AG10803 (cell line): ENCODE measurements around the gene MST1R.

Experiments
- DNase-seq: peaks from one replicate; pipeline ENCODE4 v3.0.0; 2010; ENCODE audit warnings: low read depth
- H3K4me3 ChIP-seq: 2 replicates; pipeline ENCODE4 v1.5.1; 2011; ENCODE audit warnings: mild to moderate bottlenecking, low read length, control low read depth
- TF ChIP-seq, protein P1 (sequence below): conservative IDR thresholded peaks from 2 replicates; pipeline ENCODE4 v1.5.1; 2011; ENCODE audit warnings: mild to moderate bottlenecking, low read length, control low read depth, inconsistent platforms

The MST1R gene

DNA sequence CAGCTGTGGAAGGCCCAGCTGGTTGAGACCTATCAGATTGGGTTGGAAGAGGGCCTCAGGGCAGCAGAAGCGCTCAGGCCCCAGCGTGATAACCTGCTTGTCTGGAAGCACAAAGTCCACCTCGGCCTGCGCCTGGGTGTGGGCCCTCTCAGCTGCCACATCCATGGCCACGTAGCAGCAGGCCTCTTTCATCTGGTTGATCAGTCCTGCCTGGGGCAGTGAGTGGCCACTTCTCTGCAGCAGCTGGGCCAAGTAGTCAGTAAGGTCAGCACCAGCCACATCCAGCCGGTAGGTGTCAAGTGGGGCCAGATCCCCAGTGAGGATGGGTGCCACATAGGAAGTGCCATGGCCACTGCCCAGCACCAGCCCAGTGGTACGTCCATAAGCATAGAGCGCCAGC is 30.1 kb downstream of the MST1R start:
- no peak overlapping the region for H3K4me3 ChIP-seq
- no peak for DNase-seq
- TF ChIP-seq, protein P1, sequence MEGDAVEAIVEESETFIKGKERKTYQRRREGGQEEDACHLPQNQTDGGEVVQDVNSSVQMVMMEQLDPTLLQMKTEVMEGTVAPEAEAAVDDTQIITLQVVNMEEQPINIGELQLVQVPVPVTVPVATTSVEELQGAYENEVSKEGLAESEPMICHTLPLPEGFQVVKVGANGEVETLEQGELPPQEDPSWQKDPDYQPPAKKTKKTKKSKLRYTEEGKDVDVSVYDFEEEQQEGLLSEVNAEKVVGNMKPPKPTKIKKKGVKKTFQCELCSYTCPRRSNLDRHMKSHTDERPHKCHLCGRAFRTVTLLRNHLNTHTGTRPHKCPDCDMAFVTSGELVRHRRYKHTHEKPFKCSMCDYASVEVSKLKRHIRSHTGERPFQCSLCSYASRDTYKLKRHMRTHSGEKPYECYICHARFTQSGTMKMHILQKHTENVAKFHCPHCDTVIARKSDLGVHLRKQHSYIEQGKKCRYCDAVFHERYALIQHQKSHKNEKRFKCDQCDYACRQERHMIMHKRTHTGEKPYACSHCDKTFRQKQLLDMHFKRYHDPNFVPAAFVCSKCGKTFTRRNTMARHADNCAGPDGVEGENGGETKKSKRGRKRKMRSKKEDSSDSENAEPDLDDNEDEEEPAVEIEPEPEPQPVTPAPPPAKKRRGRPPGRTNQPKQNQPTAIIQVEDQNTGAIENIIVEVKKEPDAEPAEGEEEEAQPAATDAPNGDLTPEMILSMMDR = no peak

DNA sequence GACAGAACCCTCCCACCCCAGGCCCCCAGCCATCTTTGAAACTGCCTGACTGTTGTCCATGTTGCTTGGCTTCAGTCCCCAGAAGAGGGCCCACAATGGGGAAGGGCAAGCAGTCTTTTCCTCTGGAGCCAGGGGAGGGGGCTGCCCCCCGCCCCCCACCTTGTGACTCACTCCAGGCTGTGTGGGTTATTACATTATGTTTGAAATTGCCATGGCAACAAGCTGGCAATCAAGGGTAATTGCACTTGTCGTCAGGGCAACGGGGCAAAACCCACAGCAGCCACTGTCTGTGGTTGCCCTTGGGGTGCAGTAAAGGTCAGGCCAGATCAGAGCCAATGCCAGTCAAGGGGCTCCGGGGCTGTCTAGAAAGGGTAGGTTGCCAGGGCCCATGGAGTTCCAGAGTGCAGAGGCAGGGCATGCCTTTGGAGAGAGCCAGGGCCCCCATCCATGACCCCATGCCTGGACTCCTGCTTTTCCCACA is 30.8 kb downstream of the MST1R start:
- no peak for DNase-seq
- H3K4me3 ChIP-seq = no peak overlapping the region
- TF ChIP-seq, protein P1 = no peak

DNA sequence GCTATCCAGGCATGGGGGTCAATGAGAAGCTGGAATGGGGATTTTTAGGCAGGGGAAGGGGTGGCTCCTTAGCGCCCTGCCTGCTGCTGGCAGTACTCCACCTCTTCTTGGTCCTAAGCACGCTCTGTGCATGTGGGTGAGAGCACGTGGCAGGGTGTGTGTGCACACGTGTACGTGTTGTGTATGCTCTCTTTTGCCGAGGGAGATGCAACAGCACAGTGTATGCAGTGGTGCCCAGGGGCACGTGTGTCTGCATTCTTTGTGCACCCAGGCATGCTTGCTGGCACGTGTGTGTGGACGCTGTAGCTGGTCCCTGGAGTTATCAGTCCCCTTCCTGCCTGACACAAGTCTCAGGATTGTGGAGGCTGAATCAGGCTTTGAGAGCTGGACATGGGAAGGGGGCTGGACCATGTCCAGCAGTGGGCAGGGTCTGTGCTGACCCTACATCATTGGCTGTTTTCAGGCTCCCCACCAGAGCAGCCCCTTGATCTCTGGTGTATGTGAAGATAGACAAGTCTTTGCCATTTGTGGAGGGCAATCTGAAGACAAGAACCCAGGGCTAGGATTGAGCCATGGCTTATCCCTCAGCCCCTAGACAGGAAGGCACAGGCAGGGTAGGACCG is 32.0 kb downstream of the MST1R start:
- no peak overlapping the region for H3K4me3 ChIP-seq
- no peak for DNase-seq
- TF ChIP-seq, protein P1 = no peak

DNA sequence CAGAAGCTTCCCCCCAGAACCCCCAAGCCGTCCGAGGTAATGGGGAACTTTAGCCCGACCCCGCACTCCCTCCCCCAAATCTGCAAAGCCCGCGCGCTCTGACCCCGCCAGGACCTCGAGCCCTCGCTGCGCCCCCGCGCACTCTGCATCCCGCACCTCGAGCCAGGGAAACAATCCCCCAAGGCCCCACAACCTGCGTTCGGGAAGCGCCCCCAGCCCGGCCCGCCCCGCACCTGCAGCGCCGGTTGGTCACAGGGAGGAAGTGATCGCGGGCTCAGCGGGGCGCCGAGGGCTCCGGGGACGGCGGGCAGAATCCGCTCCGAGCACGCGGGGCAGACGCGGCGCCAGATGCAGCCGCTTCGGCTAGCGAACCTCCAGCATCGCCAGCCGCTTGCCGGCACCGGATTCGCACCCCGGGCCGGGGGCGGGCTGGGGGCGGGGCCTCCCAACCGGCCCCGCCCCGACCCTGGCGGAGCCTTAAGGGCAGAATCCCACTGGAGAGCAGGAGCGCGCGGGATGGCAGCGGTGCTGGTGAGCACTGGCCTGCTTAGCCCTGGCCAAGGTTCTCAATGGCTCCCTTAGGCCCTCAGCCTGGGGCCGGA is 34.0 kb downstream of the MST1R start, which contains the start of gene CAMKV:
TSS of gene CAMKV (minus strand) at position 382 of the 602 bp plus-strand sequence. CDS start 7,518 bp downstream, outside the sequence.
- DNase-seq = no peak
- H3K4me3 ChIP-seq = no peak within 1 kb of the TSS
- TF ChIP-seq, protein P1 = no peak

DNA sequence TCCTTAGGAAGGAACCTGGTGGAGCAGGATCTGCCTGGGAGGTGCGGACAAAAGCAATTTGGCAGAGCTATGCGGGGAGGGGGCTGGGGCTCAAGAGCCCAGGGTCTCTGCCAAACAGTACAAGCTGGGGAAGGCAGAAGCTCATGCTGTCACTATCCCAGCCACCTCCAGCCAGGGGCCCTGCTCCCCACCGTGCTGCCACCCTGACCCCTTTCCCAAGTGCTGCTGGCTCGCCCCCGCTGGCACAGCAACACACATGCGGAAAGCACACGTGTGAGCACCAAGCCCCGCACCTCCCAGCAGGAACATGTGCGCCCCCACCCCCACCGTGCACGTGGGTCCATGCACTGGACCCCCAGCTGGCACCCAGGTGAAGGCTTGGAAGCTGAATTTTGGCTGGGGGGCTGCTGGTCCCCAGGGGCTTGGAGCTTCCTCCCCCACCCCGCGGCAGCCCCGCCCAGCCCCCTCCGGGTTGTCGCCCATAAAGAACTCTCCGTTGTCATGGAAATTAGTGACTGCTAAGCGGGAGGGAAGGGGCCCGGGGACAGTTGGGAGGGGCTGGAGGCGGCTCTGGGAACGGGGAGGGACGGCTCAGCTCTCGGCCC is 34.7 kb downstream of the MST1R start:
- TF ChIP-seq, protein P1 = no peak
- H3K4me3 ChIP-seq = no peak overlapping the region
- DNase-seq = no peak

DNA sequence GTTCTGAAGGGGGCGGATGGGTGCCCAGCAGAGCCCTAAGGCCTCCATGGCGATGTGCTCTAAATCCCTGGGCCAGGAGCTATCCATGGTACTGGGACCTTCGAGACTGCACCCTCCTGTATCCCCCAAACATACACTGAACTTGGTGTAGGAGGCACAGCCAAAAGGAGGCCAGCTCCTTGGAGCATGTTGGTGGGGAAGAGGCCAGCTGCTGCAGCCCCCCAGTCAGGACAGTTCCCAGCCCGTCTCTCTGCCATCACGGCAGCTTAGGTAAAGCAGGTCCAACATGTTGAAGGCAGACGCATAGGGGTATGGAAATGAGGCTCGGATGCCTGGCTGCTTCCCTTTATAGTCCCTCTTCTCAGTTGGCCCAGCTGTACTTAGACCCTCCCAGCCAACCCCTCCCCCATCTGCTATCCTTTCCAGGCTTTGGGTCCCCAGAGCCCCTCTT is 35.8 kb downstream of the MST1R start:
- peak; percentile 21 for DNase-seq
- TF ChIP-seq, protein P1 = no peak
- H3K4me3 ChIP-seq = no peak overlapping the region
